ENCODE measurements around the gene KRT38.

DNA sequence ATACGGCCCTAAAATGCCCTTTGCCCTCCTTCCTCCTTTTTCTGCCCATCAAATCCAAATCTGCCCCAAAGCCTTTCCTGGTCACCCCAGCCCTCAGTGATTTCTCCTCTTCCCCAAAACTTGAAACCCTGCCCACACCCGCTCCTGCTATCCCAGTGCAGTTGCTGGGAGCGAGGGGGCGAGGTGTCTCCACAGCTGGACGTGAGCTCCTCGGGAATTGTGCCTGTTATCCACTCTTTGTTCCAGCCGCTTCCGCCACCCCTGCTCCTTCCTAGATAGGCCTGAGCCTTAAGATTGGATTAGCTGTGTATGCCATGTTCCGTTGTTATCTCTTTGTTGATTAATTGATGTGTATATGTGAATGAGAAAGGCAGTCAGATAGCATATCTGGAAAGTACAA is 42.7 kb upstream of the KRT38 start:
- TF ChIP-seq, protein P1, sequence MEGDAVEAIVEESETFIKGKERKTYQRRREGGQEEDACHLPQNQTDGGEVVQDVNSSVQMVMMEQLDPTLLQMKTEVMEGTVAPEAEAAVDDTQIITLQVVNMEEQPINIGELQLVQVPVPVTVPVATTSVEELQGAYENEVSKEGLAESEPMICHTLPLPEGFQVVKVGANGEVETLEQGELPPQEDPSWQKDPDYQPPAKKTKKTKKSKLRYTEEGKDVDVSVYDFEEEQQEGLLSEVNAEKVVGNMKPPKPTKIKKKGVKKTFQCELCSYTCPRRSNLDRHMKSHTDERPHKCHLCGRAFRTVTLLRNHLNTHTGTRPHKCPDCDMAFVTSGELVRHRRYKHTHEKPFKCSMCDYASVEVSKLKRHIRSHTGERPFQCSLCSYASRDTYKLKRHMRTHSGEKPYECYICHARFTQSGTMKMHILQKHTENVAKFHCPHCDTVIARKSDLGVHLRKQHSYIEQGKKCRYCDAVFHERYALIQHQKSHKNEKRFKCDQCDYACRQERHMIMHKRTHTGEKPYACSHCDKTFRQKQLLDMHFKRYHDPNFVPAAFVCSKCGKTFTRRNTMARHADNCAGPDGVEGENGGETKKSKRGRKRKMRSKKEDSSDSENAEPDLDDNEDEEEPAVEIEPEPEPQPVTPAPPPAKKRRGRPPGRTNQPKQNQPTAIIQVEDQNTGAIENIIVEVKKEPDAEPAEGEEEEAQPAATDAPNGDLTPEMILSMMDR (IDR thresholded peaks at IDR 0.05) = no peak
- no peak for TF ChIP-seq POLR2A (IDR thresholded peaks at IDR 0.05)

Data from ovary (tissue), 3 donors.